Measurements from ENCODE around the gene DSE.

DSE gene

DNA sequence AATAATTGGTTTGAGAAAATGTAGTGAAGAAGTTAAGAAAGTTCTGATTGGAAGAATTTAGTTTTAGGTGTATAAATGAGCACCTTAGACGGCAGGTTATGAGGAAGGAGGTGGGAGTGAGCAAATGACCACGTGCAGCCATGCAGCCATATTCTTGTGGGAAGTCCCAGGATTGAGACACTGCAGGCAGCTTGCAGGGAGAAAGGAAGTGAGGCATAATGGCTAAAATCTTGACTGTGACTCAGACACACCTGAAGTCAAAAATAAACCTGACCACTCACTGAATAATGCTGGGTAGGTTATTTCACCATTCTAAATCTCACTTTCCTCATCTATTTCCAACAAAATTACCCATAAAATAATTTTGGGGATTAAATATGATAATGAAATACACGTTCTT lies 16.6 kb downstream of the DSE start:
- TF ChIP-seq, protein P1, sequence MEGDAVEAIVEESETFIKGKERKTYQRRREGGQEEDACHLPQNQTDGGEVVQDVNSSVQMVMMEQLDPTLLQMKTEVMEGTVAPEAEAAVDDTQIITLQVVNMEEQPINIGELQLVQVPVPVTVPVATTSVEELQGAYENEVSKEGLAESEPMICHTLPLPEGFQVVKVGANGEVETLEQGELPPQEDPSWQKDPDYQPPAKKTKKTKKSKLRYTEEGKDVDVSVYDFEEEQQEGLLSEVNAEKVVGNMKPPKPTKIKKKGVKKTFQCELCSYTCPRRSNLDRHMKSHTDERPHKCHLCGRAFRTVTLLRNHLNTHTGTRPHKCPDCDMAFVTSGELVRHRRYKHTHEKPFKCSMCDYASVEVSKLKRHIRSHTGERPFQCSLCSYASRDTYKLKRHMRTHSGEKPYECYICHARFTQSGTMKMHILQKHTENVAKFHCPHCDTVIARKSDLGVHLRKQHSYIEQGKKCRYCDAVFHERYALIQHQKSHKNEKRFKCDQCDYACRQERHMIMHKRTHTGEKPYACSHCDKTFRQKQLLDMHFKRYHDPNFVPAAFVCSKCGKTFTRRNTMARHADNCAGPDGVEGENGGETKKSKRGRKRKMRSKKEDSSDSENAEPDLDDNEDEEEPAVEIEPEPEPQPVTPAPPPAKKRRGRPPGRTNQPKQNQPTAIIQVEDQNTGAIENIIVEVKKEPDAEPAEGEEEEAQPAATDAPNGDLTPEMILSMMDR (IDR thresholded peaks at IDR 0.05; ENCODE audit: low read depth, low read length) = no peak
- no peak for DNase-seq (ENCODE audit: extremely low read depth, low read depth)

GRCh38 chr6:116388924-116389323 lies 18.2 kb downstream of the DSE start:
- TF ChIP-seq, protein P1 (IDR thresholded peaks at IDR 0.05; ENCODE audit: low read depth, low read length) = no peak

GRCh38 chr6:116389357-116389756 lies 18.6 kb downstream of the DSE start:
- TF ChIP-seq, protein P1 (IDR thresholded peaks at IDR 0.05; ENCODE audit: low read depth, low read length) = no peak
- no peak for DNase-seq (ENCODE audit: extremely low read depth, low read depth)

More at GRCh38 chr6:116388924-116389323, 18.2 kb downstream of the DSE start:
- DNase-seq (ENCODE audit: extremely low read depth, low read depth) = no peak

GRCh38 chr6:116390581-116390980 lies 19.8 kb downstream of the DSE start:
- DNase-seq (ENCODE audit: extremely low read depth, low read depth) = no peak

GRCh38 chr6:116392132-116393013 lies 21.6 kb downstream of the DSE start:
- TF ChIP-seq, protein P1 (IDR thresholded peaks at IDR 0.05; ENCODE audit: low read depth, low read length) = no peak
- no peak for DNase-seq (ENCODE audit: extremely low read depth, low read depth)

More at GRCh38 chr6:116390581-116390980, 19.8 kb downstream of the DSE start:
- TF ChIP-seq, protein P1 (IDR thresholded peaks at IDR 0.05; ENCODE audit: low read depth, low read length) = no peak

DNA sequence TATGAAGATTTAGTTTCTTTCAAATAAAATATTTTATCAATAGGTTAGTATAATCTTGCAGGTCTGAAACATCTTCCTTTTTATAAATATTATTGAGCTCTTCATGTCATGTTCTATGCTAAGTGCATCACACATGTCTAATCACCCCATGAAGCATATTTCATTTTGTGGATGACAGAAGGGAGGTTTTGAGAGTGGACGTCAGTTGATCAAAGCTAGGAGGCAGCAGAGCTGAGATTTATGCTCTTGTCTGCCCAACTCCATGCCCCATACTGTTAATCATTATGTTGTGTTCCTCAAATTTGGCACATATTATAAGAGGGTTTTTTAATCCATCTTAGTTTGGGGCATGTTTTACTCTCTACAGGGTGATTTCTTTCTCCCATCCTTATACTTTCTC lies 22.7 kb downstream of the DSE start:
- TF ChIP-seq, protein P1 (IDR thresholded peaks at IDR 0.05; ENCODE audit: low read depth, low read length) = no peak
- DNase-seq (ENCODE audit: extremely low read depth, low read depth) = no peak

DNA sequence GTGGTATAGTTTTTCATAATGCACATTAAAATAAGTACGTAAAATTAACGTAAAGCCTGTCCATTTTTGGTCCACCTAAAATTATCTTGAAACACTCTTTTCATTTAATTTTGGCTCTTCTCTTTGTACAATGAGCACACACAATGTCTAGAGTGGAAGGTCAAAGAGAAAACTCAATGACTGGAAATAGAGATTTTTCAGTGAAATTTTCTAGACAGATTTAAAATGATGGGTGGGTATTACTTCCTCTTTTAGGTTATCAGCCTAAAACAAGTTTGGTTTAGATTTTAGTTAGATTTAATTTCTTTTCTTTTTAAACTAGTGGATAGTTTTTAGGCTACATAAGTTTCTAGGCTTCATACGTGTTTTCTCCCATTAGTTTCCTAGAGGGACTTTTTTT lies 24.9 kb downstream of the DSE start:
- DNase-seq (ENCODE audit: extremely low read depth, low read depth) = no peak
- TF ChIP-seq, protein P1 (IDR thresholded peaks at IDR 0.05; ENCODE audit: low read depth, low read length) = no peak
